Esophagus squamous epithelium (tissue), 5 donors: ENCODE results near the gene AXL. TPM values are rescaled to one million over a fixed set of nuclear protein-coding genes. Genes with fewer than 3 reads are reported as not detected.

Source experiments
- DNase-seq: peaks from one replicate; lab custom pipeline; 2025; lab: John Stamatoyannopoulos, UW
- H3K27ac ChIP-seq, 4 donors: fragments of 200-600 bp; sonication (generic); one replicate each; pipeline ENCODE4 v1.5.1; 2016 to 2019; ENCODE audit warnings: mild to moderate bottlenecking in 1 of 4
- H3K27me3 ChIP-seq, 4 donors: fragments of 200-600 bp; sonication (generic); 1 replicate in 3 of 4; 2 replicates in 1 of 4; pipeline versions ENCODE4 v1.5.1 to v1.6.0; 2017 to 2021; ENCODE audit warnings: antibody characterized with exemption in 1 of 4
- H3K36me3 ChIP-seq, 3 donors: fragments of 200-600 bp; sonication (generic); one replicate each; pipeline ENCODE4 v1.5.1; 2016 to 2019
- H3K4me1 ChIP-seq, 3 donors: fragments of 200-600 bp; sonication (generic); one replicate each; pipeline ENCODE4 v1.5.1; 2017 to 2019
- H3K4me3 ChIP-seq, 4 donors: fragments of 200-600 bp; sonication (generic); 1 replicate in 3 of 4; 2 replicates in 1 of 4; pipeline ENCODE4 v1.5.1; 2016 to 2019; ENCODE audit warnings: mild to moderate bottlenecking in 2 of 4, moderate library complexity in 1 of 4
- H3K9me3 ChIP-seq, 3 donors: fragments of 200-600 bp; sonication (generic); one replicate each; pipeline ENCODE4 v1.5.1; 2016 to 2019
- CTCF ChIP-seq, 6 experiments: fragments of 450-650 bp in 4 of 6; fragments of 200-600 bp in 2 of 6; sonication (generic) in 2 of 6; IDR thresholded peaks; one replicate each; pipeline ENCODE4 v1.5.1; 2016 to 2019; ENCODE audit warnings: antibody characterized with exemption in 6 of 6, mild to moderate bottlenecking in 4 of 6, moderate library complexity in 4 of 6
- POLR2A ChIP-seq, 4 donors: fragments of 450-650 bp; IDR thresholded peaks; one replicate each; pipeline ENCODE4 v1.6.1; 2017; ENCODE audit warnings: antibody characterized with exemption in 4 of 4, mild to moderate bottlenecking in 4 of 4, moderate library complexity in 3 of 4
- WGBS, 2 donors: methylation state at CpG; one replicate each; pipeline ENCODE4 v1.1.5; 2018; 5-methylcytosine and 5-hydroxymethylcytosine counted together
- intact Hi-C: fragments of 100-400 bp; cut with DNase I; formaldehyde crosslinking; loops from one replicate; pipeline ENCODE4 v1.15.0; 2022
- total RNA-seq, 4 donors: library from RNA; depleted of rRNA; stranded (reverse); fragments of >200 nt; gene quantifications; one replicate each; pipeline ENCODE4 v1.1.0, GENCODE V29; 2016
- donor health status: DM: yes; HTN: yes; CAD: no.

Gene AXL
- total RNA-seq, 4 donors from 2014 or later, result 5.3 to 40.2 (median 17.3) TPM

- no peak for DNase-seq
- Histone ChIP-seq H3K36me3 (peaks cover 0 to 25% (median 0%) of the 10 kb centered on the region in 3 donors), H3K27me3 (peaks cover 0 to 27% (median 0%) of the 10 kb centered on the region in 4 donors), H3K27ac (no peak overlapping the region), H3K9me3 (no peaks in the 10 kb centered on the region), H3K4me3 (no peak overlapping the region), H3K4me1 (peaks cover 5 to 22% (median 8%) of the 10 kb centered on the region in 3 donors)
- 86 to 92% methylated on average over 3 of the region's 3 CpGs for WGBS, 2 donors
- no peak for TF ChIP-seq CTCF (IDR thresholded peaks at IDR 0.05)
- TF ChIP-seq POLR2A (IDR thresholded peaks at IDR 0.05), result no peak
- intact Hi-C loops, result no loop called here
These were observed 11.2 kb downstream of the AXL start for GRCh38 chr19:41230067-41230857.

- peaks cover 0 to 38% (median 0%) of the 10 kb centered on the region in 3 donors for H3K36me3 ChIP-seq
- 89 to 93% methylated on average over 8 of the region's 8 CpGs for WGBS, 2 donors
These were observed 13.7 kb downstream of the AXL start for GRCh38 chr19:41232686-41233085.

DNA sequence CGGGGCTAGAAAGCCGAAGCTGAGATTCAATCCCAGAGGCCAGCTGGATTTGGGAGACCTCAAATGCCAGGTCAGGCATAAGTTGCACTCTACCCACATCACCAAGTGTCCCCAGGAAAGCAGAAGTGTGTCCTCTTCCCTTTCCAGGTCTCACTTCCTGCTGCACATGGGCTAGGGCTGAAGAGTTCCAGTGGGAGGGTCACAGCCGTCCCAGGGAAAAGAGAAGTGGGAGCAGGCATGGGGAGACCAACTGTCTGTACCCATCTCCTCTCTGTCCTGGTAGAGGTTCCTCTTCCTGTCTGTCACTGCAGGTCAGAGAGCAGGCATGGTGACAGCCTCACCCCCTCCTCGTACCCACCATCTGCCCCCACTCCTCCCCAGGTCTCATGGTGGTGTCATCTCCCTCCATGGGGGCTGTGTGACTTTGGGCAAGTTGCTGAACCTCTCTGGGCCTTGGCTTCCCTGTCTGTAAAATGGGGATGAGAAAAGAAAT is 14.8 kb downstream of the AXL start:
- WGBS, 2 donors, result 41 to 58% methylated on average over 3 to 4 of the region's 4 CpGs
- no peaks in the 10 kb centered on the region for H3K9me3 ChIP-seq

More at GRCh38 chr19:41232686-41233085, 13.7 kb downstream of the AXL start:
- no peak for TF ChIP-seq POLR2A (IDR thresholded peaks at IDR 0.05)
- Histone ChIP-seq H3K27me3 (peaks cover 0 to 8% (median 0%) of the 10 kb centered on the region in 4 donors), H3K9me3 (no peaks in the 10 kb centered on the region), H3K27ac (no peak overlapping the region), H3K4me3 (no peak overlapping the region), H3K4me1 (no peaks in the 10 kb centered on the region)
- intact Hi-C loops, result no loop called here
- no peak for DNase-seq

GRCh38 chr19:41234512-41235168 is 15.6 kb downstream of the AXL start:
- Histone ChIP-seq H3K36me3 (peaks cover 0 to 58% (median 0%) of the 10 kb centered on the region in 3 donors), H3K27me3 (no peaks in the 10 kb centered on the region), H3K9me3 (no peaks in the 10 kb centered on the region), H3K4me3 (no peak overlapping the region), H3K4me1 (peaks cover 0 to 6% (median 0%) of the 10 kb centered on the region in 3 donors), H3K27ac (no peak overlapping the region)
- DNase-seq, result no peak
- WGBS, 2 donors, result 64 to 83% methylated on average over 5 to 7 of the region's 8 CpGs
- no peak for TF ChIP-seq POLR2A (IDR thresholded peaks at IDR 0.05)
- TF ChIP-seq CTCF (IDR thresholded peaks at IDR 0.05), result no peak
- intact Hi-C loops, result no loop called here

More for the DNA sequence above, 14.8 kb downstream of the AXL start:
- Histone ChIP-seq H3K27me3 (no peaks in the 10 kb centered on the region), H3K27ac (no peak overlapping the region), H3K4me3 (no peak overlapping the region), H3K4me1 (no peaks in the 10 kb centered on the region), H3K36me3 (peaks cover 0 to 49% (median 0%) of the 10 kb centered on the region in 3 donors)
- no peak for TF ChIP-seq CTCF (IDR thresholded peaks at IDR 0.05)
- TF ChIP-seq POLR2A (IDR thresholded peaks at IDR 0.05), result no peak
- intact Hi-C loops, result no loop called here
- no peak for DNase-seq

- Histone ChIP-seq H3K27ac (no peak overlapping the region), H3K4me1 (peaks cover 0 to 6% (median 0%) of the 10 kb centered on the region in 3 donors), H3K27me3 (no peaks in the 10 kb centered on the region), H3K9me3 (no peaks in the 10 kb centered on the region), H3K4me3 (no peak overlapping the region), H3K36me3 (peaks cover 0 to 65% (median 0%) of the 10 kb centered on the region in 3 donors)
- DNase-seq, result no peak
- intact Hi-C loops, result no loop called here
- 72 to 84% methylated on average over 4 of the region's 4 CpGs for WGBS, 2 donors
- no peak for TF ChIP-seq CTCF (IDR thresholded peaks at IDR 0.05)
- TF ChIP-seq POLR2A (IDR thresholded peaks at IDR 0.05), result no peak
These were observed 16.5 kb downstream of the AXL start for GRCh38 chr19:41235480-41235879.
